ENCODE results near the gene STXBP1. TPM values are rescaled to one million over a fixed set of nuclear protein-coding genes. Genes with fewer than 3 reads are reported as not detected.

STXBP1 gene
- total and polyA plus RNA-seq, 8 donors: 14.3 to 46.4 (median 22.0) TPM

GRCh38 chr9:127667127-127667844, 55.2 kb downstream of the STXBP1 start:
- WGBS, 2 donors: 70 to 89% methylated on average over 3 of the region's 3 CpGs
- Histone ChIP-seq H3K27me3 (no peaks in the 10 kb centered on the region), H3K9me3 (no peaks in the 10 kb centered on the region), H3K4me1 (no peaks in the 10 kb centered on the region), H3K4me3 (no peak overlapping the region), H3K27ac (no peak overlapping the region), H3K36me3 (peaks cover 0 to 49% (median 6%) of the 10 kb centered on the region in 3 donors)
- ATAC-seq (no peak), DNase-seq (no peak), FAIRE-seq (no peak)
- intact Hi-C loops (cut with DNase I): no loop called here
- TF ChIP-seq CTCF (IDR thresholded peaks at IDR 0.05): no peak

- intact Hi-C loops (cut with DNase I): no loop called here
- Histone ChIP-seq H3K4me1 (no peaks in the 10 kb centered on the region), H3K27me3 (no peaks in the 10 kb centered on the region), H3K27ac (no peak overlapping the region), H3K36me3 (peaks cover 0 to 50% (median 6%) of the 10 kb centered on the region in 3 donors), H3K4me3 (no peak overlapping the region), H3K9me3 (no peaks in the 10 kb centered on the region)
- DNase-seq (no peak), ATAC-seq (no peak), FAIRE-seq (no peak)
- WGBS, 2 donors: 91 to 93% methylated on average over 18 of the region's 18 CpGs
- no peak for TF ChIP-seq CTCF (IDR thresholded peaks at IDR 0.05)
Measured at GRCh38 chr9:127667906-127668305, 55.8 kb downstream of the STXBP1 start.

GRCh38 chr9:127673234-127673633, 61.2 kb downstream of the STXBP1 start:
- H3K4me3 ChIP-seq: no peak overlapping the region
- intact Hi-C loops (cut with DNase I): no loop called here
- peaks cover 0 to 30% (median 0%) of the 10 kb centered on the region in 3 donors for H3K36me3 ChIP-seq
- DNase-seq: no peak
- ATAC-seq: no peak
- no peak overlapping the region for H3K27ac ChIP-seq
- H3K27me3 ChIP-seq: no peaks in the 10 kb centered on the region
- H3K9me3 ChIP-seq: no peaks in the 10 kb centered on the region
- H3K4me1 ChIP-seq: no peaks in the 10 kb centered on the region
- whole genome bisulfite sequencing, 2 donors: 82 to 87% methylated on average over 7 of the region's 7 CpGs
- TF ChIP-seq CTCF (IDR thresholded peaks at IDR 0.05): no peak
- FAIRE-seq: no peak

- Histone ChIP-seq H3K36me3 (peaks cover 0 to 36% (median 9%) of the 10 kb centered on the region in 3 donors), H3K9me3 (no peaks in the 10 kb centered on the region), H3K27ac (no peak overlapping the region), H3K4me3 (no peak overlapping the region), H3K4me1 (no peaks in the 10 kb centered on the region), H3K27me3 (no peaks in the 10 kb centered on the region)
- TF ChIP-seq CTCF (IDR thresholded peaks at IDR 0.05): no peak
- intact Hi-C loops (cut with DNase I): no loop called here
- DNase-seq (no peak), FAIRE-seq (no peak), ATAC-seq (no peak)
- WGBS, 2 donors: 93 to 97% methylated on average over 12 of the region's 12 CpGs
Measured at GRCh38 chr9:127676638-127677037, 64.6 kb downstream of the STXBP1 start.

GRCh38 chr9:127679506-127679905, 67.4 kb downstream of the STXBP1 start:
- H3K4me3 ChIP-seq: no peak overlapping the region
- no peaks in the 10 kb centered on the region for H3K4me1 ChIP-seq
- ATAC-seq (no peak), DNase-seq (no peak), FAIRE-seq (no peak)
- peaks cover 0 to 27% (median 9%) of the 10 kb centered on the region in 3 donors for H3K36me3 ChIP-seq
- WGBS, 2 donors: 72 to 84% methylated on average over 2 of the region's 2 CpGs
- H3K27ac ChIP-seq: no peak overlapping the region
- intact Hi-C loops (cut with DNase I): no loop called here
- no peaks in the 10 kb centered on the region for H3K27me3 ChIP-seq
- no peaks in the 10 kb centered on the region for H3K9me3 ChIP-seq
- no peak for TF ChIP-seq CTCF (IDR thresholded peaks at IDR 0.05)

Data from pancreas (tissue), 10 donors.